H4 (cell line): ENCODE data around the gene FOXL1. TPM values are rescaled to one million over a fixed set of nuclear protein-coding genes. Genes with fewer than 3 reads are reported as not detected.
A peak's percentile ranks its signal among the peaks of the same experiment; 100 is the strongest.

ENCODE experiments used
- DNase-seq: peaks from one replicate; pipeline ENCODE4 v3.0.0-alpha.2; 2015; ENCODE audit warnings: low spot score
- total RNA-seq: library from RNA; depleted of rRNA; stranded (reverse); fragments of >200 nt; shearing (Covaris generic); gene quantifications from 2 replicates; pipeline ENCODE4 v1.2.3, GENCODE V29; 2014; rRNA removed

Gene FOXL1
- total RNA-seq = 0.75 and 0.86 TPM in 2 replicates

DNA sequence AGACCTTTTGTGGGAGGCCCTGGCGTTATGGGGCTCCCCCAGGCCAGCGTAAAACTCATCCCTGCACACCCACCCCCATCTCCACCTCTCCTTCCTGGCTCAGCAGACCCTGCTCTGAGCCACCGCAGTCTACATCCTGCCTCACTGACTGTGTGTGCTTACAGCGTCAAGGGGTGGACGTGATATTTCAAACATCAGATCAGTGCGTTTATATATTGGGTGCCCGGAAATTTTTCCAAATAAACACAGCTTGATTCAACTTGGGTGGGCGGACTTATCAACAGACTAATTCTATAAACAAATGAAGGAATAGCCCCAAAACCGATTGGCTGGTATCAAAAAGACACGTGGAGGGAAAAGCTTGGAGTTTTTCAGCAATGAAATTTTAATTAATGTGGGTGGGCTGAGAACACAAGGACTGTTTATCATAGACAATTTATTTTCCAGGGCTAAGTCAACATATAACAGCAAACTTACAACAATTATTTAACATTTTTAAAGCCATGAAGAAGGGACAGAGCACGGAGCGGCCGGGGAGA, at the start of gene FOXL1:
TSS of gene FOXL1 (plus strand) at position 489 of the 539 bp plus-strand sequence. CDS start 175 bp downstream, outside the sequence.
- peak; percentile 79 for DNase-seq

DNA sequence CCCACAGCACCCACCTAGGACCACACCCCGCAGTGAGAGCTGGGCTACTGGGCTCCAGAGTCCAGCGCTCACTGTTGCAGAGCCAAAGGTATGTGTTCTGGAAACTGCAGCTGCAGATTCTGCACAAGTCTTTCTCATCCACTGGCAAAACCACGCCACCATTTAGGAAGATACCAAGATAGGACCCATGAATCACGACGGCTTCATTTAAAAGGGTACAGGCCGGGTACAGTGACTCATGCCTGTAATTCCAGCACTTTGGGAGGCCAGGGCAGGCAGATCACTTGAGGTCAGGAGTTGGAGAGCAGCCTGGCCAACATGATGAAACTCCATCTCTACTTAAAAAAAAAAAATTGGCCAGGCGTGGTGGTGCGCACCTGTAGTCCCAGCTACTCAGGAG, 49.2 kb upstream of the FOXL1 start:
- no peak for DNase-seq

DNA sequence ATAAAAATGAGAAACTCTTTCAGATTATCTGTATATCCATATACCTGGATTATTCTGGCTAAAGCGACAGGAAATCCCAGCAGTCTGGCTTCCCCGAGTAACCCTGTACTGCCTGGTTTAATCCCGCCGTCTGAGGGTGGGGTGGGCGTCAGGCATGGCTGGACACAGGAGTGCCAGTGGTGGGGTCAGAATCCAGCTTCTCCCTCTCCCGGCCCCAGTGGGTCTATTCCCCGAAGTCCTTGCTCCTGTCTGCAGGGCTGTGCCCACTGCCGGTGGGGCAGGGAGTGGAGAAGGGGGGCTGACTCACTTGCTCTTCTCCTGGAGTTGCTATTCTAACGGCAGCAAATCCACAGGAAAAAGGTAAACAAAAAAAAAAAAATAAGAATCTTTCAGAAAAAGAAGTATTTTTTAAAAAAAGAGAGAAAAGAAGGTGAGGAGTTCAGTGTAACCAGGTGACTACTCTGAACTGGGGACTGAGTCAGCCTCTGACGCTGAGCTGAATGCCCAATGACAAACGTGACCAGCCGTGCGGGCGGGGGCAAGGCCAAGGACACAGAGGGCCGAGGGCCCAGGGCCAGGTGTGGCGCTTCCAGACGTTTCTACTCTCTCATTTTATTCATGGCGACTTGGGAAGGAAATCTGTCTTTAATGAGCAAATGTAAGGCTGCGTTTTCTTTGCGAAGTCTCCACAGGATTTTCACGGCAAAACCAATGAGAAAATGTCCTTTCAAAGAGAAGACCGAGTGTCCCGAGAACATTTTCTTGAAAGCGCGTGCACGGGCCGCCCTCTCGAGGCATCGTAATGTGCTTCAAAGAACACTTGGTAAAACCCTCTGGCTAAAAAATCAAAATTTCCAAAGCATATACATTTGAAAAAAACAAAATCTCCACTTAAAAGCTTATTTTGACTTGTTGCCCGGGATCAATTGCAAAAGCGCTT, 47.8 kb upstream of the FOXL1 start:
- DNase-seq = no peak

DNA sequence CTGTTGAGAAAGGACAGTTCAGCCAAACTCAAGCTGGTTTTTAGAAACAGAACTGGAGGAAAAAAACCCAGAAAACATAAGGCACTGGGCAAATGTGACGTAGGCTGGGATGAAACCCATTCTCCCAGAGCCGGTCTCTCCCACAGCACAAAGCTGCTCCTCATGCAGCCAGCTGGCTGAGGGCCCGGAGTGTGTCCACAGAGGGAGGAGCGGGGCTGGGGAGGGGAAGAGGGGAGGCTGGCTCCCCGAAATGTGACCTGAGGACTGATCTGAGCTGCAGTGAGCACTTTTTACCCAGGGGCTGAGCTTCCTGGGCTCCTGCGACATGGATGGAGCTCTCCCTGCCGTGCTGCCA, 47.2 kb upstream of the FOXL1 start:
- DNase-seq = no peak

DNA sequence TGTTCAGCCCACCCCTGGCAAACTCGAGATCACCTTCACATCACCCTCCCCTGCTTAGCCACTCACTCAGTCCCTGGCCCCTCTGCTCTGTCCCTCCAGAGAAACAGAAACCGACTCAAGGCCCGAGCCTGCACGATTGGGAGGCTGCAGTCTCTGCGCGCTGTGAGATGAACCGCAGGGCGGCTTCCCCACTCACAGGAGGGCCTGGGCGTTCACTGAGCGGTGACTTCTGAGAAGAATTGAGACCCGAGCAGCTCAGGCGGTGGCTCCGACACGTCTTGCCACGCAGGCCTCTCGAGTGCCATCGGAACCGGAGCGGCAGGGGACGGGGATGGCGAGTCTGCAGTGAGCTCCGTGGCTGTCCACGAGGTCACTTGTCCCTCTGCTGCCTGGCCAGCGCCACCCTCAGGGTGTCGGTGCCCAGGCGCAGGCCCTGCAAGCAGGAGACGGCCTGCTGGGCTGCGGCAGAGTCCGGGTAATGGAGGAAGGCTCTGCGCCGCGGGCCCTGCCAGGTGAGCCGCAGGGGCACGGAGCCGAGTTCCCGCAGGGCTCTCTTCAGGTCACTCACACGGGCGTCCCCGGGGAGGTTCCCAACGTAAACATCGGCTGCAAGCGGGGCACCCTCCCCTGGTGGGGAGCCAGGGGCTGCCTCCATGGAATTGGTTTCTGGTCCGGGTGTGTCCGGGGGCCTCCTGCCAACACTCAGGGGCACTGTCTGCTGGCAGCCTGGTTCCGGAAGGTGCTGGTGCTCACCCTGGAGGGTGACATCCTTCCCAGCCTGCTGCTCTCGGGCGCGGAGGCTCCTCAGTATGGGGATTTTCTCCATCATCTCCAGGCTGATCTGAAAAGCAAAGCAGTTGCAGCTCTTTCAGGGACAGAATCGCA, 46.5 kb upstream of the FOXL1 start:
- no peak for DNase-seq

DNA sequence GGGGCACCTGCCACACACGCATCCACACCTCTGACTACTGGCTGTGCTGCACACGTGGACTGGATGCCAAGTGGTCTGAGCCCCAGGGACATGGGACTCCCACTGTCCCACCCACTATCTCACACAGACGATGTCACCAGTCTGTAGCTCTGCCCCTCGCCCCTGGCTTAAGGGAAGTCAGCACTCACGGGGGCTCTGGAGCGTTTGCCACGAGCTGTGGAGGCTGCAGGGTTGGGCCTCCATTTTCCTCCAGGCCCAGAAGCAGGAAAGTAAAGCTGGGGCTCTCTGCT, 45.9 kb upstream of the FOXL1 start:
- DNase-seq = no peak

DNA sequence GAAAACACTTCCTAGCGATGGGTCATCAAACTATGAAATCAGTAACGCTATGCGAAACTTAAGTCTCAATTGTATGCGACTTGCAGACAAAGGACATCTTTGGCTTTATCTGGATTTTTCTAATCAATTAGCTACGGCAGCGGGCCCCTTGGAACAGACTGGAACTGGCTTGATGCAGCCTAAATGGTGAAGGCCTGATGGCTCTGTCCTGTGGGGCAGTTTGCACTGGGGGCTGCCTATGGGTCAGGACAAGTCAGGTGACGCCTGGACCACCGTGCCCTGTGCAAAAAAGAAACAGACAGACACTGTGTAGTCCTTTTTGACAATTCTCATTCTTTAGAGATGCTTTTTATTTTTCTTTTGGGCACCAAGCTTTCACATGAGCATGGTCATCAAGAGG, 45.3 kb upstream of the FOXL1 start:
- DNase-seq = no peak

DNA sequence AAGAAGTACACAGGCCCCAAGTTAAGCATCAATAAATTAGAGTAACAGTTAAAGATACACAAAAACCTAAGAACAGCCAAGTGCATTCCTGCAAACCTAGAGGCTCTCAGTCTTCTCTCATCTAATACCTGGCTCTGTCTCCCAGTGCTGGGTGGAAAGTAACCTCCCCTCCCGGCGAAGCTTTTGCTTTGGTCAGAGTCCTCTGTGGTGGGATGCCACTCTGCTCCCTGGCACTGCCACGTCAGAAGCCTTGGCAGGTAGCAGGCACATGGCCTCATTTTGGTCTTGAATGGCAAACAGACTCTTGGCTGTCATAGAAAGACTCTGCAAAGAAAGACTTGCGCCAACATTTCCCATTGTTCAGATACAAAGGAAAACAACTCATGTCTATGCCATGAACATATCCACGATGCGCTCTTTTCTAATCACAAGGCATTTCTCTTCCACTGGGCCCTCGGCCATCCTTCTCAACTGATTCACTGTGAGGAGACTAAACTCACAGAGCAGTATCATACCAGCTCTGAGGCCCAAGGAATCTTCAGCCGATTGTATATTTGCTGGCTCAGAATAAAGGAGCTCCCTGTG, 44.5 kb upstream of the FOXL1 start:
- no peak for DNase-seq

DNA sequence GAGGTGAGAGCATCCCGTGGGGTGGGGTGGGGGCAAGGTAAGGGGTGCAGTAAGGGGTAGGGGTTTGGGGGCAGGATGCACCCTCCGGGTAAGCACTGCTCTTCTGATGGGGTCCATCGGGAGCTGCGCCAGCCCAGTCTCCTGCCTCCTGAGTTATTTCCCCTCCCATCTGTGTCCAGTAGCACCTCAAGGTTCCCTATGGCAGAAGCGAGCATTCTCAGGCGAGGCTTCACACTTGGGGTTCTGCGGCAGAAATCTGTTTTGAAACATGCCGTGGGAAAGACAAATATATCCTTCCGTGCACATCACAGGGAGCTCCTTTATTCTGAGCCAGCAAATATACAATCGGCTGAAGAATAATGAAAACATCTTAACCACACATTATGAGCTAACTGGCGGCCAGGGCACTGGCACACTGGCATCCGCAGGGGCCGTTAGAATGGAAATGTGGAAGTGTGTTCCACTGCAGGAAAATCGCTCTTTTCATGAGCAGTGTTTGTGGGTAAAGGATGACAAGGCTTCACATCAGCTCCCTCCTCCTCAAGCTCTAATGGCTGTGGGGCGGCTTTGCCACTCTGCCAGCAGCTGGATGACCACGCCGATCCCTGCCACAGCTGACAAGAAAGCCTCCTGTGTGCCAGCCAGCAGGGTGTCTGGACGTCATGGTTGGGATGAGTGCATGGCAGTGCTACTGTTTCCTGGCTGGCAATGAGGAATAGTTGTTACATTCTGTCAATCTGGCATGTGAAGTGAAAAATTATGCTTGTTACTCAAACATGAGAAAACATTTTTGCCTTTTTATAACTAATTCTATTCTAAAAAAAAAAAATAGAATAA, 43.4 kb upstream of the FOXL1 start:
- no peak for DNase-seq

DNA sequence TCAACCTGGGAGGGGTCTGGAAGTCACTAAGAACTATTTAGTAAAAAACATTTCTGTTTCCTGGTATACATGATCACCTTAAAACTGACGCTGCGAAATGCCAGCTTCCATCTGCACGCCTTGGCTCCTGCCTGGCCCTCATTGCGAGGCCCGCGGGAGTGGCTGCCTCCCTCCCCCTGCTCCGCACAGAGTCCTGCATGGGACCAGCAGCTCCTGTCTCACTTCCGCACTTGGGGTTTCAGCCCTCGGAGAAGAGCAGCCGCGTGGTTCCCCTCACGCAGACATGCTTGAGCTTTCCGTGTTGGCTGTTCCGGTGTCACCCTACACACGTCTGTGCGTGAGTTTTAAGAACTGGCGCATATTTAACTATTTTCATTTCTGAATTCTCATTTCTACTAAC, 41.7 kb upstream of the FOXL1 start:
- no peak for DNase-seq

DNA sequence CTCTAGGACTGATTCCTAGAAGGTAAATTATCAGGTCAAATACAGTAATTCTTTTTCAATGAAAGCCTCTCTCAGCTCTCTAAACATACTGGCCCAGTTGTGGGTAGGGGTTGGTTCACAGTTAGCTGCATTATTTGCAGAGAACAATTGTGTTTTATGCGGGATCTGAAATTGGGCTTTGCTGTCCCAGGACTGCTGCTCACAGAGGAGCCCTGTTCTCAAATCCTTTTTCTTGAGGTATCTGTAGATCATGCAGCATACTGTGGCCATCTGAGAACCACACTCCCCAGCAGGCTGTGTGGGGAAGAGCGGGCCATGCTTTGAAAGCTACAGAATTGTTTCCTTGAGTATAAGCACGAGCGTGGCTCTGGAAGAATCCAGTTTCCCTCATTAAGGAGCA, 40.9 kb upstream of the FOXL1 start:
- no peak for DNase-seq

DNA sequence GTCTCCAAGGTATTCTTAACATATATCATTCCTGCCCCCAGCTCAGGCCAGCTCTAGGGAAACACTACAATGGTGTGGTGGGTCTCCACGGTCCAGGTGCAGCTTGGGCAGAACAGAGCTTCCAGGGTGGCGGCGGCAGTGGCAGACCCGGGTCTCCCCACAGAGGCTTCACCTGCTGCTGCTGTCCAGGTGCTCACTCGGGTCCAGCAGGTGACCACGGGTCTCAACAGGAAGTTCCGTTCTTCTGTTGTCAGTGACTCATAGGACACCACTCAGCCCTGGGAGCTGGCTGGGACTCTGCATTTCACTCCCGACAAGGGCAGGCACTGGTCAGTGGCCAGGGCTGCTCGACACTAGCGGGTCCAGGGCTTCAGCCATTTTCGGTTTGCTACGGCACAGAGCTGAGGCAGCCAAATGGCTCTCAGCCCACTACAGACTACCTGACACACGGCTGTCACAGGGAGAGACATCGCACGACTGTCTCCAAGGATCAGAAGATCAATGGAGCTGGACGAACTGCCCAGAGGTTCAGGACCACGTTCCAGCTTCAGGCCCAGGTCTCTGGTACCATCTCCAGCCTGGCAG, 40.1 kb upstream of the FOXL1 start:
- no peak for DNase-seq

DNA sequence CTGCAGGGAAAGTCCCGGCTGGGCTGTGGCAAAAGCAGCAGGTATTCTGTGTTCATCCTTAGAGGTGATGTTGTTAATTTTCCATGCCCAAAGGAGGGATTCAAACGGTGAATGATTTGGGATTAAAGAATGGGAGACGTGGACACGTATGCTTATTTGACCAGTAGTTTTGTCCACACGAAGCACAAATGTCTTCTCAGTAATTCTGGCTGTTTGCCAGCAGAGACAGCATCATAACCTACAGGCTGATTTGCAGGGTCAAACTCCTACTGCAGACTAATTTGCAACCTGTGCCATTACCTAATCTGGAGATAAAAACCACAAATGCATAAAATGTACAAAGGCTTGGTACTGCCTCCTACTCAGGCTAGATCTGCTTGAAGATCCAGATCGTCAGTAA, 37.5 kb upstream of the FOXL1 start:
- DNase-seq = no peak

DNA sequence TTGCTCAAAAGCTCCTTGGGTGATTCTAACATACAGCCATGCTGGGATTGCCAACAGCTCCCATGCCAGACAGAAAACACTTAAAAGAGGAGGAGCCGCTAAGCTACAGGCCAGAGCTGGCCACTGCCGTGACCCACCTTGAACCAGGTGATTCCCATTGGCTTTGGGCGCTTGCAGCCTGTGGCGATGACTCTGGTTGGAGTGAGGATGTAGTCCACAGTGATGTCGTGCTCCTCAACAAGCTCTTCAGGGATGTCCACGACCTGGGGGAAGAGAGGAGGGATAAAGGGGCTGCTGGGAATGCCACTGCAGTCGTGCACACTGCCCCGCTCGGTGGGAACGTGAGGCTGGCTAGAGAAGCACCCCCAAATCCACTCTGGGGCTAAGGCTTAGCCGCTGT, 36.8 kb upstream of the FOXL1 start:
- DNase-seq = no peak

DNA sequence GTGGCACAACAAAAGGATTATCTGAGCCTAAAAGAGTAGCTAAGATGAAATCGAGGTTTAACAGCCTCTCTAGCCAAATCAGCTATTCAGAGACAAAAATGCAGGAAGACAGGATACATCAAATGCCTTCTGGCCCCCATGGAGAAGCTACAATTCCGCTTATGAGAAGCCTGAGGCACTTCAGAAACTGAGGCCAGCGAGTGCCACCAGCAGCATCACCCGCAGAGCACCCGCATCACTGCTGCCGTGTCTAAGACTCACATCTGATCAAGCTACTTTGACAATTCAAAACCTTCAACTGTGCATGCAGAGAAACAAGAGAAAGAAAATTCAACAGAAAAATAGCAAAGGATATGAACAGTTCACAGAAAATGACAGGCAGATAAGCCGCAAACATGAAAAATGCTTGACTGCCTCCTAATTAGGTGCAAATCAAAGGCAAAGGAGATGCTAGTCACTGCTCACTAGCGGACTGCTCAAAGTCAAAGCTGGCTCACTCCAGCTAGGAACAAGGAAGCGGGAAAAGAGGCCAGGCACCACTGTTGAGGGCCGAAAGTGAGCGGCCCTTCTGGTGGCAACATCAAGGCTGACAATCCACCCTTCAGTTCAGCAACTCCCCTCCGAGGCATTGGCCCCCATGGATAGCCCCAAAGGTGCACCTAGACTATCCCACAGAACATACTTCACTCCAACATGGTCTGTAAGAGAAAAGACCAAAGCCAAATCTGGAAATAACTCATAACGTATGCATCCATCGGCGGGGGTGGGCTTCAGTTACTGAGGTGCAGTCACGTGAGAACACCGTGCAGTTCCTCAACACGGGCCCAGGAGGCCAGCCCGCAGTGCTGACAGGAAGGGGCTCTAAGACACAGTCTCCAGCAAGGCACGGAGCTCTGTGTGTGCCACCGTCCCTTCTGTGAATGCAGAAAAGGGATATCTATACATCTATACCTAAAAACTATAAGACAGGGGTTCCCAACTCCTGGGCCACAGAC, 35.3 kb upstream of the FOXL1 start:
- no peak for DNase-seq

DNA sequence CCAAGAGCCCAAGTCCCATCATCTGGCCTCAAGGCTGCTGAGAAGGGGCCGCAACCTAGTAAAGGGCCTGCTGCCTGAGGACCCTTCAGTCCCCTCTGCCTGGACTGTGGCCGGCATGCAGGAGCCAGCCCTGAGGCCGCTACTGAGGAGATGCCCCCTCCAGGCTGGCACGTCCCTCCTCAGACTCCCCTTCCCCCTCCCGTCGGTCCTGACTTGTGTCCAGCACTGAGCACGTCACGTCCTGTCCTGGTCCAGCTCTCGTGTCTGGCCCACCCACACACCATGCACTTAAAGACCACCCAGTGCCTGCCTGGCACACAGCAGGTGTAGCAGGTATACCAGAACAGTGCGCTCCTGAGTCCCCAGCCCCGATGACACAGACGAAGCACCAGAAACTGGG, 32.9 kb upstream of the FOXL1 start:
- DNase-seq = no peak

DNA sequence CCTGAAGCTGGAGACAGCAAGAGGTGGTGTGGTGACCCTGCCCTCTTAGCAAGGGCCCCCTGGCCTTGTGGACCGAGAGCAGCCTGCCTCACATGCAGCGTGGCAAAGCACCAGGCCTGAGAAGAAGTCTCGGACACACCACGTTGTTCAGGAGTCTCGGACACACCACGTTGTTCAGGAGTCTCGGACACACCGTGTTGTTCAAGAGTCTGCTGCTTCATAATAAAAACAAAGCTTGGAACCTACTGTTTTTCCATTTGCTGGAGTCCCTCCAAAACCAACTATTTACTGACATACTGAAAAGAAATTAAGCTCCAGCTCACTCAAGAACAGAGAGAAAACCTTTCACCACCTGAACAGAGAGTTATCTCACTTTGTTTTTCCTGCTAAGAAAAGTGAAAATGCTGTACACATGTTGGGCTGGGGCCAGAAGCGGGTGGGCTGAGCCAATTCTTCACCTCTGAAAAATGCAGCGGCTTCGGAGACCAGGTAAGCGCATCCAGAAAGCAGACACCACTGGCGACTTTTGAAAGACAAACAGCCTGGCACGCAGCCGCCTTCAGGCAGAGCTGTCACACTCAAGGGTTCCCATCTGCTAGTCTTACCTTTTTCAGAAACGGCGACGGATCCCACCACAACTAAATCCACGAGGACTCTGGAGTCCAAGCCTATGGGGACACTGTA, 32.3 kb upstream of the FOXL1 start:
- no peak for DNase-seq

DNA sequence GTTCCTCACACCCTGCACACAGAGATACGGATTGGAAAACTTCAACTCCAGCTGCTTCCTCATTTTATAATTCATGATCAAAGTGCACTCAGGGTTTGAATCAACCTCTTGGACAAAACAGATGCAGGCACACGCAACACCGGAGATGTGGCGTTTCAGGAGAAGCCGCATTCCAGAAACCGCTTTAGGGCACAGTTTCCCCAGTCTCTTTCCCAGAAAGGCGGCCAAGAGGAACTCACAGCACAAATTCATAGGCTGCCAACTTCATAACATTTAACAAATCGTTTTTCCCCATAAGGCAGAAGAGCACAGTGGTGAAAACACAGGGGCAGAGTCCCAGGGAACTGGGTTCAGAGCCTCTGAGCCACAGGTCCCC, 31.7 kb upstream of the FOXL1 start:
- DNase-seq = no peak

DNA sequence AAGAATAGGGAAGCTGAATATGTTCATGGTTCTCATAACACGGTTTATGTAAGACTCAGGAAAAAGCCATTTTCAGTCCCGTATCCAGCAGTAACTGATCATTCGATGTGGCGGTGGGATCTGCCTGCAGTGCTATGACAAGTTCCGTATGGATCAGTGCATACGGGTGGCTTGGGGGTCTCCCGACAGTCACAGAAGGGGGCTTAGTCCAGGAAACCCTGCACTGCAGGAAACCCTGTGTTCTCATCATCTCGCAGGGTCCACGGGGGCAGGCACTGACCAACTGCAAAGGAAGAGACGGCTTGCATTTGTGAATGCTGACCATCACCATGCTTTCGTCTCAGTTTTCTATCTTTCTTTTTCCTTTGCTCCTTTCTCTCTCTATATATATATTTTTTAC, 31.1 kb upstream of the FOXL1 start:
- no peak for DNase-seq
